Body of pancreas (tissue), 4 donors: ENCODE measurements around the gene IPO11. TPM values are rescaled to one million over a fixed set of nuclear protein-coding genes. Genes with fewer than 3 reads are reported as not detected.
"Not testable (repeated sequence)": the region's sequence is repeated elsewhere in the genome, so short reads cannot be mapped to it uniquely, and the experiment has no call there.

Source experiments
- ATAC-seq: fragments of 150-250 bp; one replicate; pipeline ENCODE4 v1.9.1; 2016
- DNase-seq, 4 donors: peaks; one replicate each; pipeline ENCODE4 v3.0.0-alpha.2; 2019
- H3K27ac ChIP-seq, 4 donors: fragments of 200-600 bp; sonication (generic); 1 replicate in 3 of 4; 2 replicates in 1 of 4; pipeline versions ENCODE4 v1.5.1 to v1.6.1; 2016 to 2019; ENCODE audit warnings: mild to moderate bottlenecking in 1 of 4, mixed read lengths in 1 of 4, moderate library complexity in 1 of 4
- H3K27me3 ChIP-seq, 2 donors: fragments of 200-600 bp; sonication (generic); one replicate each; pipeline ENCODE4 v1.6.0; 2016; ENCODE audit warnings: mild to moderate bottlenecking in 1 of 2
- H3K36me3 ChIP-seq, 2 donors: fragments of 200-600 bp; sonication (generic); replicated peaks in 1 of 2; 2 replicates each; pipeline ENCODE4 v1.5.1; 2016; ENCODE audit warnings: low read depth in 2 of 2; ENCODE audit not compliant: insufficient read depth in 1 of 2
- H3K4me1 ChIP-seq: fragments of 200-600 bp; sonication (generic); one replicate; pipeline ENCODE4 v1.6.0; 2016
- H3K4me3 ChIP-seq, 2 donors: fragments of 200-600 bp; sonication (generic); 1 replicate in 1 of 2; 2 replicates in 1 of 2; pipeline ENCODE4 v1.5.1; 2016 to 2019
- H3K9me3 ChIP-seq, 3 donors: fragments of 200-600 bp; sonication (generic); 1 replicate in 2 of 3; 2 replicates in 1 of 3; pipeline ENCODE4 v1.5.1; 2016
- POLR2A ChIP-seq, 3 donors: fragments of 450-650 bp; IDR thresholded peaks; one replicate each; pipeline ENCODE4 v1.6.1; 2016; ENCODE audit warnings: antibody characterized with exemption in 3 of 3, mild to moderate bottlenecking in 2 of 3
- WGBS, 2 donors: methylation state at CpG; one replicate each; pipeline ENCODE4 v1.1.5; 2017; 5-methylcytosine and 5-hydroxymethylcytosine counted together
- intact Hi-C: fragments of 100-400 bp; cut with DNase I; formaldehyde crosslinking; loops from one replicate; pipeline ENCODE4 v1.15.1; 2023
- total RNA-seq, 2 donors: library from RNA; depleted of rRNA; stranded (reverse); fragments of >200 nt; gene quantifications; one replicate each; pipeline ENCODE4 v1.1.0, GENCODE V29; 2016
- TF ChIP-seq, protein P1 (sequence below), 7 experiments: fragments of 450-650 bp in 4 of 7; fragments of 200-600 bp in 3 of 7; sonication (generic) in 3 of 7; IDR thresholded peaks; one replicate each; pipeline ENCODE4 v1.5.1; 2016 to 2019; ENCODE audit warnings: antibody characterized with exemption in 7 of 7

The IPO11 gene
- total RNA-seq, 2 donors from 2014 or later: 10.9 to 13.2 TPM

DNA sequence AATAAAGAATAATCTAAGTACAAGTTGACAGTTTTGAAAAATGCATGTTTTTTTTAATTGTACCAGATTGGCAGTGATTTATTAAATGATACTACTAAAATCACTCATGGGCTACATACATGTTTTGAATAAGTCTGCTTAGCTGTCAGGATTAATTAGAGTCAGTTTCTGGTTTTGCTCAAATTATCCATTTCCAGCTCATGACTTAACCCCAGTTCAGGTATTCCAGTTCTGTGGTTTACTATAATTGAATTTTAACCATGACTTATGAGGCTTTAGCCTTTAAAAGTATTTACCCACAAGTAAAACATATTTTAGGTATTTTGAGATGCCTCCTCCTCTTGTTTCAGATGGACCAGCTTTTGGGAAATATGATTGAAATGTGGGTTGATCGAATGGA is 148.2 kb downstream of the IPO11 start:
- Histone ChIP-seq H3K9me3 (no peaks in the 10 kb centered on the region), H3K27me3 (no peaks in the 10 kb centered on the region), H3K36me3 (peaks cover 0 to 2% of the 10 kb centered on the region in 2 donors), H3K4me1 (no peaks in the 10 kb centered on the region), H3K4me3 (no peak overlapping the region), H3K27ac (no peak overlapping the region)
- 100% methylated on average over 1 of the region's 1 CpG for WGBS, 2 donors
- no peak for ATAC-seq
- TF ChIP-seq POLR2A (IDR thresholded peaks at IDR 0.05): no peak
- TF ChIP-seq, protein P1, sequence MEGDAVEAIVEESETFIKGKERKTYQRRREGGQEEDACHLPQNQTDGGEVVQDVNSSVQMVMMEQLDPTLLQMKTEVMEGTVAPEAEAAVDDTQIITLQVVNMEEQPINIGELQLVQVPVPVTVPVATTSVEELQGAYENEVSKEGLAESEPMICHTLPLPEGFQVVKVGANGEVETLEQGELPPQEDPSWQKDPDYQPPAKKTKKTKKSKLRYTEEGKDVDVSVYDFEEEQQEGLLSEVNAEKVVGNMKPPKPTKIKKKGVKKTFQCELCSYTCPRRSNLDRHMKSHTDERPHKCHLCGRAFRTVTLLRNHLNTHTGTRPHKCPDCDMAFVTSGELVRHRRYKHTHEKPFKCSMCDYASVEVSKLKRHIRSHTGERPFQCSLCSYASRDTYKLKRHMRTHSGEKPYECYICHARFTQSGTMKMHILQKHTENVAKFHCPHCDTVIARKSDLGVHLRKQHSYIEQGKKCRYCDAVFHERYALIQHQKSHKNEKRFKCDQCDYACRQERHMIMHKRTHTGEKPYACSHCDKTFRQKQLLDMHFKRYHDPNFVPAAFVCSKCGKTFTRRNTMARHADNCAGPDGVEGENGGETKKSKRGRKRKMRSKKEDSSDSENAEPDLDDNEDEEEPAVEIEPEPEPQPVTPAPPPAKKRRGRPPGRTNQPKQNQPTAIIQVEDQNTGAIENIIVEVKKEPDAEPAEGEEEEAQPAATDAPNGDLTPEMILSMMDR (IDR thresholded peaks at IDR 0.05): no peak
- no peak for DNase-seq
- intact Hi-C loops: no loop called here

DNA sequence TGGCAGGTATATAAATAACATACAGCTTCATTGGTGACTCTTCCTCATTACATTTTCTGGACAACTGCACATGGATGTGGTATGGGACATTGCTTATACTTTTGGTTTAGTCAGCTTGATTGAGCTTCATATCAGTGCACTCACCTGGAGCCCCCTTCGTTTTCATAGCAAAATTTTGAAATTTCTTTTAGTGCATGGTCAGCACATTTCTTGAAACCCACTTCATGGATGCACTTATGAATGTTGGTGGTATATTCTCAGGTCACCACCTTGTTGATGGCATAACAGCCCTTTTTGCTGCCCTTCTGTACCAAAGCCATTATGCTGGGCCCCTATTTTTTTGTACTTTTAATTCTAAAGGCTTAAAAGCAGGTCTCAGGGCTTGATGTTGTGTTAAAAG is 149.3 kb downstream of the IPO11 start:
- Histone ChIP-seq H3K4me3 (no peak overlapping the region), H3K27ac (no peak overlapping the region), H3K27me3 (no peaks in the 10 kb centered on the region), H3K9me3 (no peaks in the 10 kb centered on the region), H3K4me1 (no peaks in the 10 kb centered on the region), H3K36me3 (peaks cover 0 to 2% of the 10 kb centered on the region in 2 donors)
- no peak for TF ChIP-seq POLR2A (IDR thresholded peaks at IDR 0.05)
- TF ChIP-seq, protein P1 (IDR thresholded peaks at IDR 0.05): no peak
- intact Hi-C loops: no loop called here
- 89 to 100% methylated on average over 1 of the region's 1 CpG for WGBS, 2 donors
- DNase-seq (no peak), ATAC-seq (no peak)

DNA sequence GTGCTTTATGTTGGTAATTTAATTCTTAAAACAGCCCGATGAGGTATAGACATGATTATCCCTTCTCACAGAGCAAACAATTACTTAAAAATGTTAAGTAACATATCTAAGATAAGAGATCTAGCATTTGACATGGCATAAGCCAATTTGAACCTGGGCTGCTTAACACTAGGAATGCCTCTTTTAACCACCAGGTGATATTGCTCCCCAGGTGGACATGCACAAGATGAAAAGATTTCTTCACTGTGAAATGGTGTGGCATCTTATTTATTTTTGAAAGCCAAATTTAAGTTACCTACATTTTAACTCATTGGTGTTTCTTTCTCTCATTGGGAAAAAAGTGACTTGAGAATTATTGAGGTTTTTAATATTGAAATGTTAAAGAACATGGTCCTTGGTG is 150.3 kb downstream of the IPO11 start:
- H3K4me3 ChIP-seq: no peak overlapping the region
- H3K36me3 ChIP-seq: peaks cover 0 to 2% of the 10 kb centered on the region in 2 donors
- H3K9me3 ChIP-seq: peaks cover 0 to 2% (median 0%) of the 10 kb centered on the region in 3 donors
- no peaks in the 10 kb centered on the region for H3K4me1 ChIP-seq
- no peak for ATAC-seq
- no peak for TF ChIP-seq POLR2A (IDR thresholded peaks at IDR 0.05)
- TF ChIP-seq, protein P1 (IDR thresholded peaks at IDR 0.05): no peak
- intact Hi-C loops: no loop called here
- WGBS, 2 donors: 56 to 76% methylated on average over 1 of the region's 1 CpG
- no peak overlapping the region for H3K27ac ChIP-seq
- DNase-seq: no peak
- no peaks in the 10 kb centered on the region for H3K27me3 ChIP-seq

DNA sequence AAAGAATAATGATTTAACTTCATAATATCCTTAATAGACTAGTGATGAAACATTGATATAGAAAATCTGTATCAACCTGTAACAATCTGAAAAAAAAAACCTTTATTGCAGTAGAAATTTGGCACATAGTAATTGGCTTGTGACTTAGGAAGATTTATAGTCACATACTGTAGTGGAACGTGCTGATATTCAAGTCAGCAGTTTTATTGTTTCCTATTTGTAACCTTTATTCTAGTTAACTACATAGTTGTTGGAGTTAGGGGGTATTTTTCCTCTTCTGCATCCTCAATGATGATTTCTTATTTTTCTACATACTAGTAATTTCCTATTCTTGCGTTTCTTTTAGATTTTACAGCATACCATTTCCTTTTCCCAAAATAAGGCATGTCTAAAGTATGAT is 151.5 kb downstream of the IPO11 start:
- WGBS, 2 donors: 88% methylated on average over 2 of the region's 2 CpGs
- Histone ChIP-seq H3K9me3 (peaks cover 0 to 5% (median 0%) of the 10 kb centered on the region in 3 donors), H3K36me3 (no peaks in the 10 kb centered on the region), H3K4me3 (no peak overlapping the region), H3K27ac (no peak overlapping the region), H3K27me3 (no peaks in the 10 kb centered on the region), H3K4me1 (no peaks in the 10 kb centered on the region)
- DNase-seq (no peak), ATAC-seq (no peak)
- TF ChIP-seq, protein P1 (IDR thresholded peaks at IDR 0.05): no peak
- no peak for TF ChIP-seq POLR2A (IDR thresholded peaks at IDR 0.05)
- intact Hi-C loops: no loop called here

DNA sequence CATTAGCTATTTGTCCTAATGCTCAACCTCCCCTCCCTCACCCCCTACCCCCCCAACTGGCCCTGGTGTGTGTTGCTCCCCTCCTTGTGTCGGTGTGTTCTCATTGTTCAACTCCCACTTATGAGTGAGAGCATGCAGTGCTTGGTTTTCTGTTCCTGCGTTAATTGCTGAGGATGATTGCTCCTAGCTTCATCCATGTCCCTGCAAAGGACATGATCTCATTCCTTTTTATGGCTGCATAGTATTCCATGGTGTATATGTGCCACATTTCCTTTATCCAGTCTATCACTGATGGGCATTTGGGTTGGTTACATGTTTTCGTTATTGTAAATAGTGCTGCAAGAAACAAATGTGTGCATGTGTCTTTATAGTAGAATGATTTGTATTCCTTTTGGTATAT is 153.2 kb downstream of the IPO11 start:
- H3K36me3 ChIP-seq, DNase-seq, H3K27me3 ChIP-seq, H3K4me1 ChIP-seq, ATAC-seq, H3K9me3 ChIP-seq, intact Hi-C loops, H3K4me3 ChIP-seq, H3K27ac ChIP-seq: not testable (repeated sequence)
- WGBS, 2 donors: 62 to 63% methylated on average over 3 of the region's 3 CpGs
